IMR-90 (cell line): Measurements from ENCODE around the gene HPN. TPM values are rescaled to one million over a fixed set of nuclear protein-coding genes. Genes with fewer than 3 reads are reported as not detected.

Experiments used
- ATAC-seq: fragments of 200-7000 bp; cut with Tn5 transposase; 2 replicates; pipeline ENCODE4 v1.9.1; 2020; ENCODE audit warnings: low read depth, mild to moderate bottlenecking, moderate library complexity
- BruUV-seq: library from RNA; stranded (reverse); fragments of 400-500 nt; replicated peaks from 2 replicates; lab custom pipeline; 2021; lab: Mats Ljungman, UMichigan
- CTCF ChIA-PET: fragments of 300-600 bp; formaldehyde crosslinking; extraction: SDS; loops from one replicate; lab custom pipeline; 2021; ENCODE audit warnings: antibody characterized with exemption; lab: Yijun Ruan, JAX
- POLR2A ChIA-PET: fragments of 300-600 bp; sonication (Branson Sonifier 250); formaldehyde crosslinking; loops from one replicate; lab custom pipeline; 2022; ENCODE audit warnings: antibody characterized with exemption; ENCODE audit not compliant: unreplicated experiment; lab: Charles Lee
- DNase-seq: peaks from one replicate; pipeline ENCODE4 v3.0.0; 2013
- H2AFZ ChIP-seq: replicated peaks from 2 replicates; pipeline ENCODE3; 2013; ENCODE audit warnings: low read length, mild to moderate bottlenecking; ENCODE audit not compliant: poor library complexity
- H2AK5ac ChIP-seq: 2 replicates; pipeline ENCODE4 v1.6.1; 2013; ENCODE audit warnings: low read depth, low read length, inconsistent platforms
- H2AK9ac ChIP-seq: replicated peaks from 2 replicates; pipeline ENCODE3; 2013; ENCODE audit warnings: mild to moderate bottlenecking, low read depth, low read length, moderate library complexity; ENCODE audit not compliant: poor library complexity
- H2BK120ac ChIP-seq: 2 replicates; pipeline ENCODE4 v1.6.1; 2013; ENCODE audit warnings: low read depth, low read length, inconsistent platforms
- H2BK15ac ChIP-seq: 3 replicates; pipeline ENCODE4 v1.6.1; 2013; ENCODE audit warnings: low read depth, low read length, inconsistent platforms
- H2BK20ac ChIP-seq: 2 replicates; pipeline ENCODE4 v1.6.1; 2013; ENCODE audit warnings: low read depth, mild to moderate bottlenecking, inconsistent platforms, low read length, moderate library complexity
- H2BK5ac ChIP-seq: 2 replicates; pipeline ENCODE4 v1.6.1; 2013; ENCODE audit warnings: mild to moderate bottlenecking, low read depth, low read length, inconsistent platforms; ENCODE audit not compliant: poor library complexity, severe bottlenecking
- H3K14ac ChIP-seq: replicated peaks from 2 replicates; pipeline ENCODE4 v1.6.1; 2013; ENCODE audit warnings: low read depth, low read length, inconsistent platforms
- H3K18ac ChIP-seq: 2 replicates; pipeline ENCODE4 v1.6.1; 2013; ENCODE audit warnings: low read depth, low read length, control low read depth
- H3K23ac ChIP-seq: 2 replicates; pipeline ENCODE4 v1.6.1; 2013; ENCODE audit warnings: low read depth, low read length, inconsistent platforms
- H3K27ac ChIP-seq: 2 replicates; pipeline ENCODE4 v1.5.1; 2013; ENCODE audit warnings: mild to moderate bottlenecking, control low read depth, low read length; ENCODE audit not compliant: insufficient read depth
- H3K27me3 ChIP-seq: 2 replicates; pipeline ENCODE4 v1.6.1; 2013; ENCODE audit warnings: low read length; ENCODE audit not compliant: control insufficient read depth, insufficient read depth
- H3K36me3 ChIP-seq: 2 replicates; pipeline ENCODE4 v1.6.1; 2013; ENCODE audit warnings: low read length, mixed read lengths; ENCODE audit not compliant: control insufficient read depth, insufficient read depth
- H3K4ac ChIP-seq: 2 replicates; pipeline ENCODE4 v1.6.1; 2013; ENCODE audit warnings: low read depth, low read length, inconsistent platforms
- H3K4me1 ChIP-seq: 2 replicates; pipeline ENCODE4 v1.6.1; 2013; ENCODE audit warnings: low read length, mixed read lengths; ENCODE audit not compliant: control insufficient read depth, insufficient read depth
- H3K4me2 ChIP-seq: 2 replicates; pipeline ENCODE4 v1.6.1; 2013; ENCODE audit warnings: low read depth, mild to moderate bottlenecking, control low read depth, low read length, moderate library complexity
- H3K4me3 ChIP-seq: 2 replicates; pipeline ENCODE4 v1.5.1; 2013; ENCODE audit warnings: low read depth, mild to moderate bottlenecking, control low read depth, low read length, moderate library complexity; ENCODE audit not compliant: insufficient read depth
- H3K56ac ChIP-seq: 2 replicates; pipeline ENCODE4 v1.6.1; 2013; ENCODE audit warnings: low read length, inconsistent platforms; ENCODE audit not compliant: insufficient read depth; ENCODE audit errors: extremely low read depth
- H3K79me1 ChIP-seq, 2 experiments: 2 replicates each; pipeline ENCODE4 v1.6.1; 2013; ENCODE audit warnings: low read length in 2 of 2, inconsistent platforms in 1 of 2, low read depth in 1 of 2
- H3K9ac ChIP-seq: 2 replicates; pipeline ENCODE4 v1.6.1; 2013; ENCODE audit warnings: low read depth, low read length, control low read depth
- H3K9me1 ChIP-seq: 2 replicates; pipeline ENCODE4 v1.6.1; 2013; ENCODE audit warnings: low read length, inconsistent platforms; ENCODE audit not compliant: insufficient read depth
- H3K9me3 ChIP-seq: 2 replicates; pipeline ENCODE4 v1.6.1; 2013; ENCODE audit warnings: low read length; ENCODE audit not compliant: control insufficient read depth, insufficient read depth
- H4K20me1 ChIP-seq: 2 replicates; pipeline ENCODE4 v1.6.1; 2013; ENCODE audit warnings: low read length, inconsistent platforms; ENCODE audit not compliant: insufficient read depth
- H4K5ac ChIP-seq: 2 replicates; pipeline ENCODE4 v1.6.1; 2013; ENCODE audit warnings: mild to moderate bottlenecking, low read depth, low read length, control low read depth
- H4K8ac ChIP-seq, 2 experiments: 2 replicates each; pipeline ENCODE4 v1.6.1; 2013; ENCODE audit warnings: low read depth in 2 of 2, low read length in 2 of 2, control low read depth in 1 of 2, inconsistent platforms in 1 of 2
- H4K91ac ChIP-seq: 2 replicates; pipeline ENCODE4 v1.6.1; 2013; ENCODE audit warnings: low read depth, low read length, inconsistent platforms; ENCODE audit not compliant: insufficient read depth
- BHLHE40 ChIP-seq: fragments of 150-350 bp; IDR thresholded peaks from 2 replicates; pipeline ENCODE4 v1.6.1; 2016; ENCODE audit warnings: mild to moderate bottlenecking, low read depth, low read length
- CEBPB ChIP-seq: IDR thresholded peaks from 2 replicates; pipeline ENCODE4 v1.6.1; 2012; ENCODE audit warnings: low read depth, low read length, improper control_type of control experiment
- CHD1 ChIP-seq: IDR thresholded peaks from 2 replicates; pipeline ENCODE4 v1.6.1; 2012; ENCODE audit warnings: low read depth, low read length, improper control_type of control experiment
- CTCF ChIP-seq: conservative IDR thresholded peaks from 2 replicates; pipeline ENCODE4 v1.5.1; 2012; ENCODE audit warnings: mild to moderate bottlenecking, low read depth, low read length, improper control_type of control experiment
- ELK1 ChIP-seq: fragments of 150-350 bp; IDR thresholded peaks from 2 replicates; pipeline ENCODE4 v1.6.1; 2016; ENCODE audit warnings: low read depth, mild to moderate bottlenecking, low read length, moderate library complexity, borderline replicate concordance
- FOS ChIP-seq: fragments of 150-350 bp; IDR thresholded peaks from 2 replicates; pipeline ENCODE4 v1.6.1; 2016; ENCODE audit warnings: low read depth, low read length
- MAFK ChIP-seq: IDR thresholded peaks from 2 replicates; pipeline ENCODE4 v1.6.1; 2012; ENCODE audit warnings: low read depth, low read length, improper control_type of control experiment
- MAZ ChIP-seq: IDR thresholded peaks from 2 replicates; pipeline ENCODE4 v1.6.1; 2012; ENCODE audit warnings: low read depth, mild to moderate bottlenecking, low read length, improper control_type of control experiment, moderate library complexity, borderline replicate concordance
- MXI1 ChIP-seq: IDR thresholded peaks from 2 replicates; pipeline ENCODE4 v1.6.1; 2012; ENCODE audit warnings: low read depth, mild to moderate bottlenecking, low read length, moderate library complexity, borderline replicate concordance
- NFE2L2 ChIP-seq: fragments of 150-350 bp; IDR thresholded peaks from 2 replicates; pipeline ENCODE4 v1.6.1; 2016; ENCODE audit warnings: low read depth, mild to moderate bottlenecking, low read length
- POLR2A ChIP-seq: IDR thresholded peaks from 2 replicates; pipeline ENCODE4 v1.6.1; 2012; ENCODE audit warnings: mild to moderate bottlenecking, low read depth, low read length
- RAD21 ChIP-seq: IDR thresholded peaks from 2 replicates; pipeline ENCODE4 v1.6.1; 2012; ENCODE audit warnings: low read length, improper control_type of control experiment
- RCOR1 ChIP-seq: IDR thresholded peaks from 2 replicates; pipeline ENCODE4 v1.6.1; 2012; ENCODE audit warnings: mild to moderate bottlenecking, low read length, improper control_type of control experiment; ENCODE audit not compliant: insufficient replicate concordance
- RFX5 ChIP-seq: IDR thresholded peaks from 2 replicates; pipeline ENCODE4 v1.8.0; 2012; ENCODE audit warnings: low read depth, mild to moderate bottlenecking, low read length, moderate library complexity
- SMC3 ChIP-seq: fragments of 150-350 bp; IDR thresholded peaks from 2 replicates; pipeline ENCODE4 v1.6.1; 2016; ENCODE audit warnings: low read depth, mild to moderate bottlenecking, antibody characterized with exemption, low read length, moderate library complexity
- USF2 ChIP-seq: fragments of 150-350 bp; IDR thresholded peaks from 2 replicates; pipeline ENCODE4 v1.6.1; 2017; ENCODE audit warnings: mild to moderate bottlenecking, antibody characterized with exemption, low read length, low read depth
- WGBS, 2 experiments: methylation state at CpG; one replicate each; pipeline versions ENCODE4 v1.1.5 to v1.1.7; 2013; ENCODE audit warnings: missing lambda C conversion rate in 2 of 2; ENCODE audit not compliant: insufficient read length in 1 of 2; ENCODE audit errors: extremely low coverage in 2 of 2; 5-methylcytosine and 5-hydroxymethylcytosine counted together
- dilution Hi-C: fragments of 300-500 bp; cut with HindIII; formaldehyde crosslinking; loops from one replicate; pipeline ENCODE4 v1.14.3; 2018; ENCODE audit warnings: low sequenced_read_pairs; ENCODE audit not compliant: unreplicated experiment
- in situ Hi-C: fragments of 300-500 bp; cut with MboI; formaldehyde crosslinking; loops from 3 replicates; pipeline ENCODE4 v1.14.3; 2019; ENCODE audit warnings: low sequenced_read_pairs, inconsistent platforms, mixed read lengths
- intact Hi-C: fragments of 100-400 bp; cut with micrococcal nuclease; formaldehyde crosslinking; loops from 2 replicates; pipeline ENCODE4 v1.10.0; 2022
- polyA plus RNA-seq, 3 experiments: library from polyadenylated mRNA; depleted of rRNA; stranded (reverse); fragments of >200 nt; gene quantifications; 2 replicates each; pipeline ENCODE4 v1.2.3, GENCODE V29; 2012; ENCODE audit warnings: low replicate concordance in 1 of 3
- total RNA-seq: library from RNA; depleted of rRNA; stranded (reverse); fragments of >200 nt; gene quantifications from 2 replicates; pipeline ENCODE4 v1.2.3, GENCODE V29; 2012

HPN gene
- total and polyA plus RNA-seq, 2 of the 4 experiments (the other 2 are of a cell fraction): not detected

- Histone ChIP-seq H3K14ac (no peak overlapping the region), H3K56ac (no peak overlapping the region)
Measured at GRCh38 chr19:35046461-35046860, 4.9 kb downstream of the HPN start.

More at GRCh38 chr19:35046461-35046860, 4.9 kb downstream of the HPN start:
- intact Hi-C loops (no loop called here), dilution Hi-C loops (no loop called here), in situ Hi-C loops (no loop called here)
- Histone ChIP-seq H3K9me3 (no peaks in the 10 kb centered on the region), H3K9ac (no peak overlapping the region), H3K36me3 (no peaks in the 10 kb centered on the region), H4K20me1 (no peaks in the 10 kb centered on the region), H2BK5ac (no peak overlapping the region), H3K4me3 (no peak overlapping the region), H2AFZ (no peak overlapping the region), H3K27me3 (peaks cover 16% of the 10 kb centered on the region), H3K4me2 (no peak overlapping the region), H3K9me1 (no peaks in the 10 kb centered on the region), H3K23ac (no peak overlapping the region), H3K4ac (no peak overlapping the region), H2BK15ac (no peak overlapping the region), H4K91ac (no peak overlapping the region), H2BK120ac (no peak overlapping the region), H2BK20ac (no peak overlapping the region), H4K8ac (no peak overlapping the region), H4K5ac (no peak overlapping the region), H3K27ac (no peak overlapping the region), H2AK5ac (no peak overlapping the region), H3K79me1 (no peaks in the 10 kb centered on the region), H2AK9ac (no peak overlapping the region), H3K4me1 (no peaks in the 10 kb centered on the region), H3K18ac (no peak overlapping the region)
- CTCF ChIA-PET: interaction anchor here (0.9 kb wide), 1 partner anchor 212 kb away, joined by 3 read pairs; no protein-coding TSS in a partner anchor
- DNase-seq (no peak), ATAC-seq (no peak)
- no CpG with 5 or more reads among the region's 5 CpGs for WGBS, 2 experiments
- BruUV-seq: no TSS peak
- TF ChIP-seq RFX5 (no peak), ELK1 (no peak), BHLHE40 (no peak), RCOR1 (no peak), NFE2L2 (no peak), CHD1 (no peak), MAZ (no peak), MXI1 (no peak), FOS (no peak), MAFK (no peak), CTCF (no peak), RAD21 (no peak), USF2 (no peak), SMC3 (no peak), CEBPB (no peak), POLR2A (no peak)
- POLR2A ChIA-PET: no interaction called here
